Measurements from ENCODE around the gene RBMS1. TPM values are rescaled to one million over a fixed set of nuclear protein-coding genes. Genes with fewer than 3 reads are reported as not detected.

Gene RBMS1
- total RNA-seq, 1 donor from 2014 or later = 136 TPM

DNA sequence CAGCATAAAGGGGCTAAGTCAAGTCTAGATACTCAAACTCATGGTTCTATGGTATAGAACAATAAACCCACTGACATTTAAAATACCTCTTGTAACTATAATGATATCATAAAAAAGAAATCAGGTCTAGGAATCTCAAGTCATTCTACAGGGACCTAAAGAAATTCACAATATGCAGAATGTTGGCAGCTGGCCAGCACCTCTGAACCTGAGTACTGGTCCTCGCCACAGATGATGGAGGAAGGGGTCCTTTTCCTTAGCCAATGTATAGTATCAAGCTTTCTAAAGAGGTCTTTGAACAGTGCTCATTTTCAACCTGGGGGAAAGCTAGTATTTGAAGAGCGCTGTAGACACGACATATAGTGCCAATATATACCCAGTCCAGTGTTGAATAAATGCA lies 185.1 kb downstream of the RBMS1 start:
- no peak for DNase-seq (ENCODE audit: low spot score)
- H3K4me3 Mint-ChIP-seq (ENCODE audit: unreplicated experiment) = no peak overlapping the region
- no peak overlapping the region for H3K27ac Mint-ChIP-seq (ENCODE audit: unreplicated experiment)
- TF ChIP-seq, protein P1, sequence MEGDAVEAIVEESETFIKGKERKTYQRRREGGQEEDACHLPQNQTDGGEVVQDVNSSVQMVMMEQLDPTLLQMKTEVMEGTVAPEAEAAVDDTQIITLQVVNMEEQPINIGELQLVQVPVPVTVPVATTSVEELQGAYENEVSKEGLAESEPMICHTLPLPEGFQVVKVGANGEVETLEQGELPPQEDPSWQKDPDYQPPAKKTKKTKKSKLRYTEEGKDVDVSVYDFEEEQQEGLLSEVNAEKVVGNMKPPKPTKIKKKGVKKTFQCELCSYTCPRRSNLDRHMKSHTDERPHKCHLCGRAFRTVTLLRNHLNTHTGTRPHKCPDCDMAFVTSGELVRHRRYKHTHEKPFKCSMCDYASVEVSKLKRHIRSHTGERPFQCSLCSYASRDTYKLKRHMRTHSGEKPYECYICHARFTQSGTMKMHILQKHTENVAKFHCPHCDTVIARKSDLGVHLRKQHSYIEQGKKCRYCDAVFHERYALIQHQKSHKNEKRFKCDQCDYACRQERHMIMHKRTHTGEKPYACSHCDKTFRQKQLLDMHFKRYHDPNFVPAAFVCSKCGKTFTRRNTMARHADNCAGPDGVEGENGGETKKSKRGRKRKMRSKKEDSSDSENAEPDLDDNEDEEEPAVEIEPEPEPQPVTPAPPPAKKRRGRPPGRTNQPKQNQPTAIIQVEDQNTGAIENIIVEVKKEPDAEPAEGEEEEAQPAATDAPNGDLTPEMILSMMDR (IDR thresholded peaks at IDR 0.05; ENCODE audit: unreplicated experiment) = no peak
- no peaks in the 10 kb centered on the region for H3K4me1 Mint-ChIP-seq (ENCODE audit: unreplicated experiment)
- H3K27me3 Mint-ChIP-seq (ENCODE audit: unreplicated experiment) = peaks cover 1% of the 10 kb centered on the region
- H3K9me3 Mint-ChIP-seq (ENCODE audit: unreplicated experiment) = no peaks in the 10 kb centered on the region
- H3K36me3 Mint-ChIP-seq (ENCODE audit: low read depth, unreplicated experiment) = peaks cover 6% of the 10 kb centered on the region

DNA sequence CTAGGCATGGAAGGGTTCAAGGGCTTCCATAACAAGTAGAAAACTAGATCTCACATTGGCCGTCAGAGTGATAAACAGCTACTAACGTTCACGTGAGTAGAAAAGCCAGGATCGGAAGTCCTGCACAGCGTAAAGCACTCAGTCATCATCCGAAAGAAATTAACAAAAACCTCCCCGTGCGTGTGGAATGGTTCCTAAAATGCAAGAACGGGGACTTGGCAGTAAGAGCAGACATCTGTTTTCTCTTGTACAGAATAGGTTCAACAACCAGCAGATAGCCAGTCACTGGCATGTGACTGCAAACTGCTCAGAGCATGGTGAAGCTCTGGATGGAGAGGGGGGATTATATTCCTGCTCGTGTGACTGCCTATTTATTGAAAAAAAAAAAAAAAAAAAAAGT lies 186.6 kb downstream of the RBMS1 start:
- H3K36me3 Mint-ChIP-seq (ENCODE audit: low read depth, unreplicated experiment) = peaks cover 6% of the 10 kb centered on the region
- H3K4me1 Mint-ChIP-seq (ENCODE audit: unreplicated experiment) = no peaks in the 10 kb centered on the region
- no peak overlapping the region for H3K27ac Mint-ChIP-seq (ENCODE audit: unreplicated experiment)
- no peaks in the 10 kb centered on the region for H3K9me3 Mint-ChIP-seq (ENCODE audit: unreplicated experiment)
- no peak for DNase-seq (ENCODE audit: low spot score)
- peaks cover 1% of the 10 kb centered on the region for H3K27me3 Mint-ChIP-seq (ENCODE audit: unreplicated experiment)
- H3K4me3 Mint-ChIP-seq (ENCODE audit: unreplicated experiment) = no peak overlapping the region
- TF ChIP-seq, protein P1 (IDR thresholded peaks at IDR 0.05; ENCODE audit: unreplicated experiment) = no peak

DNA sequence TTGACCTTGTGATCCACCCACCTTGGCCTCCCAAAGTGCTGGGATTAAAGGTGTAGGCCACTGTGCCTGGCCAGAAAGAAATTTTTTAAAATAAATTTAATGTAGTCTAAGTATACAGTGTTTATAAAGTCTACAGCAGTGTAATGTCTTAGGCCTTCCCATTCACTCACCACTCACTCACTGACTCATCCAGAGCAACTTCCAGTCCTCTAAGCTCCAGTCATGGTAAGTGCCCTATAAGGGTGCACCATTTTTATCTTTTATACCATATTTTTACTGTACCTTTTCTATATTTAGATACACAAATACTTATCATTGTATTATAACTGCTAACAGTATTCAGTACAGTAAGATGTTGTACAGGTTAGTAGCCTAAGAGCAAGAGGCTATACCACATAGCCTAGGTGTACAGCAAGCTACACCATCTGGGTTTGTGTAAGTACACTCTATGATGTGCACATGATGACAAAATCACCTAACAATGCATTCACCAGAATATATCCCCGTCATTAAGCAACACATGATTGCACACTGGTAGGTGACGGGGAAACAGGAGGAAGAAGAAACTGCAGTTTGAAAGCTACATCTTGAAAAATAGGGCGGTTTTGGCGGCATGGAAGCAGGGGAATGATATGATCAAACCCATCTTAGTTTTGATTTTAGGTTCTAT lies 188.4 kb downstream of the RBMS1 start:
- TF ChIP-seq, protein P1 (IDR thresholded peaks at IDR 0.05; ENCODE audit: unreplicated experiment) = no peak
- Mint-ChIP-seq H3K4me1 (ENCODE audit: unreplicated experiment) (peaks cover under 1% of the 10 kb centered on the region), H3K9me3 (ENCODE audit: unreplicated experiment) (no peaks in the 10 kb centered on the region), H3K4me3 (ENCODE audit: unreplicated experiment) (no peak overlapping the region), H3K27ac (ENCODE audit: unreplicated experiment) (no peak overlapping the region), H3K27me3 (ENCODE audit: unreplicated experiment) (peaks cover 1% of the 10 kb centered on the region), H3K36me3 (ENCODE audit: low read depth, unreplicated experiment) (peaks cover 7% of the 10 kb centered on the region)
- no peak for DNase-seq (ENCODE audit: low spot score)

DNA sequence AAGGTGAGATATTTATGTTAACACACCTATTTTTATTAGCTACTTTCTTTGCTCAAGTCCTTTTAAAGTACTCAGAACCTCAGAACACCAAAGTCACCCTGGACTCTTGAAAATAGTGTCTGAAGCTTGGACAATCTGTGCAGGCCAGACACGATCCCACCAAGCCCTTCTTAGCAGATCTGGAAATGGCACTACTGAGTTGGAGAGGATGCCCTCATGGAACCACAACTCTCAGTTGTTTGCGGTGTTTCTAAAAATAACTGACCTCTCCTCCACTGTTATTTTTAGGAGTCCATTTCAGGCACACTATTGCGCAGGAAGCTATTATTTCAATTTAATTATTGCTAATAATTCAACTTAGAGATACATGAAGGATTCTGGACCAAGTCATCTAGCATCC lies 190.1 kb downstream of the RBMS1 start:
- H3K27ac Mint-ChIP-seq (ENCODE audit: unreplicated experiment) = no peak overlapping the region

DNA sequence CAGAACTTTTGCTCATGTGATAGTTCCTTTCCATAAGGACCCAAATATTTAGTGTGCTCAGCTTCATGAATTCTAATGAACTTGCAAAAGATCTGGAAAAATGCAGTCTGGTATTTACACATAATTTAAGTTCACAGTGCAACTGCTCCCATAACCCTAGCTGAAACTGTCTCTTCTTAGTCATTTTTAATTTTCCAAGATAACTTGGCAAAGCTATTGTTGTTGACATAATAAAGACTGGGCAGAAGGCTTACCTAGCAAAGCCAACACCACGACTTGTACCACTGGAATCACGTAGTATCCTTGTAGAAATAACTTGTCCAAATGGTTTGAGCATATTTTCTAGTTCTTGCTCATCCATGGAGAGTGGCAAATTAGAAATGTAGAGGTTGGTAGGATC lies 190.5 kb downstream of the RBMS1 start:
- TF ChIP-seq, protein P1 (IDR thresholded peaks at IDR 0.05; ENCODE audit: unreplicated experiment) = no peak
- peak overlapping the region; percentile 20 for H3K27ac Mint-ChIP-seq (ENCODE audit: unreplicated experiment)
- peaks cover 14% of the 10 kb centered on the region for H3K4me1 Mint-ChIP-seq (ENCODE audit: unreplicated experiment)
- no peak overlapping the region for H3K4me3 Mint-ChIP-seq (ENCODE audit: unreplicated experiment)
- H3K36me3 Mint-ChIP-seq (ENCODE audit: low read depth, unreplicated experiment) = peaks cover 20% of the 10 kb centered on the region
- DNase-seq (ENCODE audit: low spot score) = no peak
- no peaks in the 10 kb centered on the region for H3K9me3 Mint-ChIP-seq (ENCODE audit: unreplicated experiment)
- peaks cover 4% of the 10 kb centered on the region for H3K27me3 Mint-ChIP-seq (ENCODE audit: unreplicated experiment)

More for the DNA sequence above, 190.1 kb downstream of the RBMS1 start:
- H3K36me3 Mint-ChIP-seq (ENCODE audit: low read depth, unreplicated experiment) = peaks cover 16% of the 10 kb centered on the region
- H3K4me1 Mint-ChIP-seq (ENCODE audit: unreplicated experiment) = peaks cover 11% of the 10 kb centered on the region
- peaks cover 4% of the 10 kb centered on the region for H3K27me3 Mint-ChIP-seq (ENCODE audit: unreplicated experiment)
- no peak for DNase-seq (ENCODE audit: low spot score)
- H3K9me3 Mint-ChIP-seq (ENCODE audit: unreplicated experiment) = no peaks in the 10 kb centered on the region
- TF ChIP-seq, protein P1 (IDR thresholded peaks at IDR 0.05; ENCODE audit: unreplicated experiment) = no peak
- no peak overlapping the region for H3K4me3 Mint-ChIP-seq (ENCODE audit: unreplicated experiment)
